WTC11 (cell line): Measurements from ENCODE around the gene ELOVL7. TPM values are rescaled to one million over a fixed set of nuclear protein-coding genes. Genes with fewer than 3 reads are reported as not detected.
A peak's percentile ranks its signal among the peaks of the same experiment; 100 is the strongest.

Source experiments
- ATAC-seq: fragments of 200-7000 bp; cut with Tn5 transposase; 2 replicates; pipeline ENCODE4 v1.10.0; 2021; ENCODE audit warnings: mild to moderate bottlenecking, moderate library complexity
- CTCF ChIA-PET: fragments of 300-600 bp; sonication (Branson Sonifier 250); formaldehyde crosslinking; loops from one replicate; lab custom pipeline; 2021; ENCODE audit warnings: antibody characterized with exemption; lab: Charles Lee
- POLR2A ChIA-PET: fragments of 350-600 bp; sonication (Branson Sonifier 250); formaldehyde crosslinking; loops from one replicate; lab custom pipeline; 2021; ENCODE audit warnings: antibody characterized with exemption; lab: Charles Lee
- DNase-seq: peaks from one replicate; pipeline ENCODE4 v3.0.0; 2021; ENCODE audit warnings: low spot score
- H3K27ac Mint-ChIP-seq: 2 replicates; pipeline ENCODE4 v1.8.0; 2021; ENCODE audit warnings: mixed read lengths
- H3K27me3 Mint-ChIP-seq: 2 replicates; pipeline ENCODE4 v1.8.0; 2021; ENCODE audit warnings: low read depth, mild to moderate bottlenecking, moderate library complexity, mixed read lengths
- H3K36me3 Mint-ChIP-seq: 2 replicates; pipeline ENCODE4 v1.8.0; 2021; ENCODE audit warnings: mixed read lengths
- H3K4me1 Mint-ChIP-seq: 2 replicates; pipeline ENCODE4 v1.8.0; 2022; ENCODE audit warnings: mixed read lengths
- H3K4me3 Mint-ChIP-seq: 2 replicates; pipeline ENCODE4 v1.8.0; 2021; ENCODE audit warnings: mild to moderate bottlenecking, moderate library complexity, mixed read lengths
- H3K9me3 Mint-ChIP-seq: 2 replicates; pipeline ENCODE4 v1.8.0; 2021; ENCODE audit warnings: mixed read lengths
- CBFB ChIP-seq: sonication (generic); formaldehyde crosslinking; IDR thresholded peaks from 2 replicates; pipeline ENCODE4 v1.8.1; 2022; ENCODE audit warnings: mild to moderate bottlenecking, low read depth, missing genetic modification reagents
- FOXJ3 ChIP-seq: sonication (generic); formaldehyde crosslinking; IDR thresholded peaks from 2 replicates; pipeline ENCODE4 v1.9.0; 2021; ENCODE audit warnings: missing genetic modification reagents, mild to moderate bottlenecking, borderline replicate concordance
- FOXK1 ChIP-seq: sonication (generic); formaldehyde crosslinking; IDR thresholded peaks from 2 replicates; pipeline ENCODE4 v1.8.0; 2022; ENCODE audit warnings: mild to moderate bottlenecking, moderate library complexity, missing genetic modification reagents
- GRHL2 ChIP-seq: fragments of 250-450 bp; sonication (Bioruptor Pico); IDR thresholded peaks from 2 replicates; pipeline ENCODE4 v1.8.0; 2022; ENCODE audit warnings: mild to moderate bottlenecking, moderate library complexity; ENCODE audit not compliant: insufficient replicate concordance, severe bottlenecking
- GTF2I ChIP-seq: fragments of 250-450 bp; sonication (Bioruptor Pico); conservative IDR thresholded peaks from 2 replicates; pipeline ENCODE4 v1.4.0; 2021; ENCODE audit warnings: mild to moderate bottlenecking
- HMGA2 ChIP-seq: fragments of 250-450 bp; sonication (Bioruptor Pico); IDR thresholded peaks from 2 replicates; pipeline ENCODE4 v1.4.0; 2021; ENCODE audit warnings: mild to moderate bottlenecking, moderate library complexity
- JAZF1 ChIP-seq: fragments of 250-450 bp; sonication (Bioruptor Pico); IDR thresholded peaks from 2 replicates; pipeline ENCODE4 v1.9.0; 2021; ENCODE audit warnings: moderate library complexity, mild to moderate bottlenecking, inconsistent platforms
- KAT7 ChIP-seq: sonication (generic); formaldehyde crosslinking; IDR thresholded peaks from 2 replicates; pipeline ENCODE4 v1.8.1; 2023; ENCODE audit warnings: missing genetic modification reagents, mild to moderate bottlenecking, borderline replicate concordance
- MXD4 ChIP-seq: fragments of 250-450 bp; sonication (Bioruptor Pico); IDR thresholded peaks from 2 replicates; pipeline ENCODE4 v1.8.0; 2021; ENCODE audit warnings: mild to moderate bottlenecking, moderate library complexity, borderline replicate concordance
- NFYB ChIP-seq: sonication (generic); formaldehyde crosslinking; conservative IDR thresholded peaks from 2 replicates; pipeline ENCODE4 v1.8.0; 2022; ENCODE audit warnings: low read depth, missing genetic modification reagents
- OVOL2 ChIP-seq: fragments of 250-450 bp; sonication (Bioruptor Pico); IDR thresholded peaks from 2 replicates; pipeline ENCODE4 v1.9.0; 2021; ENCODE audit warnings: mild to moderate bottlenecking, borderline replicate concordance
- RORB ChIP-seq: fragments of 250-450 bp; sonication (Bioruptor Pico); IDR thresholded peaks from 2 replicates; pipeline ENCODE4 v1.9.0; 2021; ENCODE audit warnings: mild to moderate bottlenecking
- SMAD4 ChIP-seq: sonication (generic); formaldehyde crosslinking; IDR thresholded peaks from 2 replicates; pipeline ENCODE4 v1.8.0; 2022; ENCODE audit warnings: mild to moderate bottlenecking, missing genetic modification reagents
- SOX15 ChIP-seq: fragments of 250-450 bp; sonication (Bioruptor Pico); IDR thresholded peaks from 2 replicates; pipeline ENCODE4 v1.9.0; 2021; ENCODE audit warnings: mild to moderate bottlenecking
- SP1 ChIP-seq: sonication (generic); formaldehyde crosslinking; conservative IDR thresholded peaks from 2 replicates; pipeline ENCODE4 v1.8.1; 2022; ENCODE audit warnings: missing genetic modification reagents
- TP53 ChIP-seq: sonication (generic); formaldehyde crosslinking; IDR thresholded peaks from 2 replicates; pipeline ENCODE4 v1.8.1; 2023; ENCODE audit warnings: mild to moderate bottlenecking, missing genetic modification reagents
- ZNF232 ChIP-seq: sonication (generic); formaldehyde crosslinking; IDR thresholded peaks from 2 replicates; pipeline ENCODE4 v1.8.0; 2022; ENCODE audit warnings: mild to moderate bottlenecking, missing genetic modification reagents
- ZNF281 ChIP-seq: sonication (generic); formaldehyde crosslinking; IDR thresholded peaks from 2 replicates; pipeline ENCODE4 v1.8.0; 2023; ENCODE audit warnings: mild to moderate bottlenecking, missing genetic modification reagents
- ZSCAN18 ChIP-seq: fragments of 250-450 bp; sonication (Bioruptor Pico); IDR thresholded peaks from 2 replicates; pipeline ENCODE4 v2.1.2; 2022; ENCODE audit warnings: mild to moderate bottlenecking, moderate library complexity
- total RNA-seq: library from RNA; stranded (reverse); gene quantifications from 3 replicates; pipeline ENCODE4 v1.2.3, GENCODE V29; 2021
- TF ChIP-seq, protein P1 (sequence below): sonication (generic); formaldehyde crosslinking; IDR thresholded peaks from 2 replicates; pipeline ENCODE4 v1.8.1; 2022; ENCODE audit warnings: mild to moderate bottlenecking, missing genetic modification reagents, moderate library complexity, borderline replicate concordance
- TF ChIP-seq, protein P2 (sequence below): fragments of 250-450 bp; sonication (Bioruptor Pico); IDR thresholded peaks from 2 replicates; pipeline ENCODE4 v1.8.0; 2021; ENCODE audit warnings: mild to moderate bottlenecking
- TF ChIP-seq, protein P3 (sequence below): sonication (generic); formaldehyde crosslinking; IDR thresholded peaks from 2 replicates; pipeline ENCODE4 v1.8.0; 2022; ENCODE audit warnings: mild to moderate bottlenecking, missing genetic modification reagents
- TF ChIP-seq, protein P4 (sequence below): sonication (generic); formaldehyde crosslinking; IDR thresholded peaks from 2 replicates; pipeline ENCODE4 v1.8.1; 2023; ENCODE audit warnings: mild to moderate bottlenecking, missing genetic modification reagents, moderate library complexity
- TF ChIP-seq, protein P5 (sequence below): sonication (generic); formaldehyde crosslinking; IDR thresholded peaks from 2 replicates; pipeline ENCODE4 v1.8.1; 2023; ENCODE audit warnings: mild to moderate bottlenecking, missing genetic modification reagents, borderline replicate concordance

Gene ELOVL7
- total RNA-seq, 1 experiment from 2014 or later: 7.1 TPM

- ChIA-PET POLR2A (interaction anchor here (1.0 kb wide), 1 partner anchor 152 kb away, joined by 6 read pairs; the partner anchor contains the start of gene DEPDC1B), CTCF (interaction anchor here (0.5 to 1.2 kb wide), 5 partner anchors 39 to 1291 kb away, joined by 3 to 5 read pairs (median 3); no protein-coding TSS in a partner anchor)
- no peak overlapping the region for H3K4me3 Mint-ChIP-seq
- H3K9me3 Mint-ChIP-seq: 0 out of 2 replicates have a peak, but pooled peaks cover 3% of the 10 kb centered on the region
- ATAC-seq (peak; percentile 71), DNase-seq (no peak)
- TF ChIP-seq OVOL2 (CRISPR knock-in tag): no peak
- TF ChIP-seq SOX15 (CRISPR knock-in tag): no peak
- TF ChIP-seq TP53: no peak
- TF ChIP-seq, protein P1, sequence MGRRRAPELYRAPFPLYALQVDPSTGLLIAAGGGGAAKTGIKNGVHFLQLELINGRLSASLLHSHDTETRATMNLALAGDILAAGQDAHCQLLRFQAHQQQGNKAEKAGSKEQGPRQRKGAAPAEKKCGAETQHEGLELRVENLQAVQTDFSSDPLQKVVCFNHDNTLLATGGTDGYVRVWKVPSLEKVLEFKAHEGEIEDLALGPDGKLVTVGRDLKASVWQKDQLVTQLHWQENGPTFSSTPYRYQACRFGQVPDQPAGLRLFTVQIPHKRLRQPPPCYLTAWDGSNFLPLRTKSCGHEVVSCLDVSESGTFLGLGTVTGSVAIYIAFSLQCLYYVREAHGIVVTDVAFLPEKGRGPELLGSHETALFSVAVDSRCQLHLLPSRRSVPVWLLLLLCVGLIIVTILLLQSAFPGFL (CRISPR knock-in tag): no peak
- no peak for TF ChIP-seq ZNF232 (CRISPR knock-in tag)
- no peak for TF ChIP-seq MXD4 (CRISPR knock-in tag)
- no peak for TF ChIP-seq CBFB (CRISPR knock-in tag)
- no peak for TF ChIP-seq RORB
- TF ChIP-seq HMGA2 (CRISPR knock-in tag): no peak
- TF ChIP-seq, protein P2, sequence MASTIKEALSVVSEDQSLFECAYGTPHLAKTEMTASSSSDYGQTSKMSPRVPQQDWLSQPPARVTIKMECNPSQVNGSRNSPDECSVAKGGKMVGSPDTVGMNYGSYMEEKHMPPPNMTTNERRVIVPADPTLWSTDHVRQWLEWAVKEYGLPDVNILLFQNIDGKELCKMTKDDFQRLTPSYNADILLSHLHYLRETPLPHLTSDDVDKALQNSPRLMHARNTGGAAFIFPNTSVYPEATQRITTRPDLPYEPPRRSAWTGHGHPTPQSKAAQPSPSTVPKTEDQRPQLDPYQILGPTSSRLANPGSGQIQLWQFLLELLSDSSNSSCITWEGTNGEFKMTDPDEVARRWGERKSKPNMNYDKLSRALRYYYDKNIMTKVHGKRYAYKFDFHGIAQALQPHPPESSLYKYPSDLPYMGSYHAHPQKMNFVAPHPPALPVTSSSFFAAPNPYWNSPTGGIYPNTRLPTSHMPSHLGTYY (CRISPR knock-in tag): no peak
- TF ChIP-seq, protein P3, sequence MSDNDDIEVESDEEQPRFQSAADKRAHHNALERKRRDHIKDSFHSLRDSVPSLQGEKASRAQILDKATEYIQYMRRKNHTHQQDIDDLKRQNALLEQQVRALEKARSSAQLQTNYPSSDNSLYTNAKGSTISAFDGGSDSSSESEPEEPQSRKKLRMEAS (CRISPR knock-in tag): no peak
- no peak for TF ChIP-seq JAZF1
- no peak for TF ChIP-seq SMAD4
- no peak for TF ChIP-seq GRHL2 (CRISPR knock-in tag)
- no peak for TF ChIP-seq NFYB (CRISPR knock-in tag)
- TF ChIP-seq FOXJ3 (CRISPR knock-in tag): no peak
- no peak for TF ChIP-seq SP1
- no peak overlapping the region for H3K27ac Mint-ChIP-seq
- H3K27me3 Mint-ChIP-seq: no peaks in the 10 kb centered on the region
- H3K4me1 Mint-ChIP-seq: no peaks in the 10 kb centered on the region
- no peaks in the 10 kb centered on the region for H3K36me3 Mint-ChIP-seq
Observed at GRCh38 chr5:60852317-60852716, 8.2 kb upstream of the ELOVL7 start.

- Mint-ChIP-seq H3K27ac (no peak overlapping the region), H3K27me3 (no peaks in the 10 kb centered on the region), H3K36me3 (no peaks in the 10 kb centered on the region), H3K4me3 (no peak overlapping the region), H3K9me3 (0 out of 2 replicates have a peak, but pooled peaks cover 3% of the 10 kb centered on the region), H3K4me1 (no peaks in the 10 kb centered on the region)
- CTCF ChIA-PET: interaction anchor here (0.8 to 1.2 kb wide), 2 partner anchors 9 to 109 kb away, joined by 3 to 4 read pairs; no protein-coding TSS in a partner anchor
- DNase-seq (no peak), ATAC-seq (no peak)
- POLR2A ChIA-PET: interaction anchor here (1.0 kb wide), 1 partner anchor 152 kb away, joined by 6 read pairs; the partner anchor contains the start of gene DEPDC1B
- no peak for TF ChIP-seq NFYB (CRISPR knock-in tag)
- TF ChIP-seq KAT7 (CRISPR knock-in tag): no peak
- TF ChIP-seq FOXK1 (CRISPR knock-in tag): no peak
- no peak for TF ChIP-seq ZSCAN18
- no peak for TF ChIP-seq GTF2I
- no peak for TF ChIP-seq ZNF281
- TF ChIP-seq, protein P4, sequence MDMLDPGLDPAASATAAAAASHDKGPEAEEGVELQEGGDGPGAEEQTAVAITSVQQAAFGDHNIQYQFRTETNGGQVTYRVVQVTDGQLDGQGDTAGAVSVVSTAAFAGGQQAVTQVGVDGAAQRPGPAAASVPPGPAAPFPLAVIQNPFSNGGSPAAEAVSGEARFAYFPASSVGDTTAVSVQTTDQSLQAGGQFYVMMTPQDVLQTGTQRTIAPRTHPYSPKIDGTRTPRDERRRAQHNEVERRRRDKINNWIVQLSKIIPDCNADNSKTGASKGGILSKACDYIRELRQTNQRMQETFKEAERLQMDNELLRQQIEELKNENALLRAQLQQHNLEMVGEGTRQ (CRISPR knock-in tag): no peak
- TF ChIP-seq, protein P5, sequence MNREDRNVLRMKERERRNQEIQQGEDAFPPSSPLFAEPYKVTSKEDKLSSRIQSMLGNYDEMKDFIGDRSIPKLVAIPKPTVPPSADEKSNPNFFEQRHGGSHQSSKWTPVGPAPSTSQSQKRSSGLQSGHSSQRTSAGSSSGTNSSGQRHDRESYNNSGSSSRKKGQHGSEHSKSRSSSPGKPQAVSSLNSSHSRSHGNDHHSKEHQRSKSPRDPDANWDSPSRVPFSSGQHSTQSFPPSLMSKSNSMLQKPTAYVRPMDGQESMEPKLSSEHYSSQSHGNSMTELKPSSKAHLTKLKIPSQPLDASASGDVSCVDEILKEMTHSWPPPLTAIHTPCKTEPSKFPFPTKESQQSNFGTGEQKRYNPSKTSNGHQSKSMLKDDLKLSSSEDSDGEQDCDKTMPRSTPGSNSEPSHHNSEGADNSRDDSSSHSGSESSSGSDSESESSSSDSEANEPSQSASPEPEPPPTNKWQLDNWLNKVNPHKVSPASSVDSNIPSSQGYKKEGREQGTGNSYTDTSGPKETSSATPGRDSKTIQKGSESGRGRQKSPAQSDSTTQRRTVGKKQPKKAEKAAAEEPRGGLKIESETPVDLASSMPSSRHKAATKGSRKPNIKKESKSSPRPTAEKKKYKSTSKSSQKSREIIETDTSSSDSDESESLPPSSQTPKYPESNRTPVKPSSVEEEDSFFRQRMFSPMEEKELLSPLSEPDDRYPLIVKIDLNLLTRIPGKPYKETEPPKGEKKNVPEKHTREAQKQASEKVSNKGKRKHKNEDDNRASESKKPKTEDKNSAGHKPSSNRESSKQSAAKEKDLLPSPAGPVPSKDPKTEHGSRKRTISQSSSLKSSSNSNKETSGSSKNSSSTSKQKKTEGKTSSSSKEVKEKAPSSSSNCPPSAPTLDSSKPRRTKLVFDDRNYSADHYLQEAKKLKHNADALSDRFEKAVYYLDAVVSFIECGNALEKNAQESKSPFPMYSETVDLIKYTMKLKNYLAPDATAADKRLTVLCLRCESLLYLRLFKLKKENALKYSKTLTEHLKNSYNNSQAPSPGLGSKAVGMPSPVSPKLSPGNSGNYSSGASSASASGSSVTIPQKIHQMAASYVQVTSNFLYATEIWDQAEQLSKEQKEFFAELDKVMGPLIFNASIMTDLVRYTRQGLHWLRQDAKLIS (CRISPR knock-in tag): no peak
Observed at GRCh38 chr5:60851626-60852025, 7.6 kb upstream of the ELOVL7 start.
